Choroid plexus epithelial cell (primary cell): ENCODE data around the gene CDCA4.

Experiments used
- DNase-seq: peaks from one replicate; pipeline ENCODE4 v3.0.0-alpha.2; 2010; ENCODE audit warnings: low read depth
- H3K4me3 ChIP-seq: 2 replicates; pipeline ENCODE4 v1.5.1; 2011; ENCODE audit warnings: low read depth, mild to moderate bottlenecking, control low read depth, low read length, moderate library complexity
- CTCF ChIP-seq: conservative IDR thresholded peaks from 2 replicates; pipeline ENCODE4 v1.5.1; 2011; ENCODE audit warnings: low read depth, mild to moderate bottlenecking, control low read depth, inconsistent platforms, low read length, moderate library complexity

Gene CDCA4

DNA sequence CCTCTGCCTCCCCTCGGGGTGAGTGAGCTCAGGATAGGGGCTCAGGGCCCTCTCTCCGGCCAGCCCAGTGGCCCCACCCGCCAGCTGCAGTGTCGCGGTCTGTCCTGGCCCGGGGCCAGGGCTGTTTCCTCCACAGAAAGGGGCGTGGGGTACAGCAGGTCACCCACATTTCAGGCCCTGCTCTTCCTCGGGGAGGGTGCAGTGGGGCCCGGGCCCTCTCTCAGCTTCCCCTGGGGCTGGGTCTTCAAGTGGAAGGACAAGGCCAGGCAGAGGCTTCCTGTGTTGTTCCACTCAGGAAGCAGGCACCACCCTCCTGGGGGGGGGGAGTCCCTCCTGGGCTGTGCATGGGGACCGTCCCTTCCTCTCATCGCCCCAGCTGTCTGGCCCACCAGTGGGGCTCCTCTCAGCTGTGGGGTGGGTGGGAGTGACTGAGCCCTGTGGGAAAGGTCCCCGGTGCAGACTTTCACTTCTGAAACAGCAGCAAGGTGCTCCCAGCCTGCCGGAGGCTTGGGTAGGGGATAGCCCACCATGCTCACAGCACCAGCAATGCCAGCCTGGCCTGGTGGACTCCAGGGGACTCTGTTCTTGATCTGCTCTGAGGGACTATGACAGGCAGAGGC, 40.7 kb upstream of the CDCA4 start:
- DNase-seq, result no peak
- H3K4me3 ChIP-seq, result no peak overlapping the region
- TF ChIP-seq CTCF, result no peak

- no peak overlapping the region for H3K4me3 ChIP-seq
- DNase-seq, result no peak
- no peak for TF ChIP-seq CTCF
Observed at GRCh38 chr14:105060751-105061427, 40.0 kb upstream of the CDCA4 start.

DNA sequence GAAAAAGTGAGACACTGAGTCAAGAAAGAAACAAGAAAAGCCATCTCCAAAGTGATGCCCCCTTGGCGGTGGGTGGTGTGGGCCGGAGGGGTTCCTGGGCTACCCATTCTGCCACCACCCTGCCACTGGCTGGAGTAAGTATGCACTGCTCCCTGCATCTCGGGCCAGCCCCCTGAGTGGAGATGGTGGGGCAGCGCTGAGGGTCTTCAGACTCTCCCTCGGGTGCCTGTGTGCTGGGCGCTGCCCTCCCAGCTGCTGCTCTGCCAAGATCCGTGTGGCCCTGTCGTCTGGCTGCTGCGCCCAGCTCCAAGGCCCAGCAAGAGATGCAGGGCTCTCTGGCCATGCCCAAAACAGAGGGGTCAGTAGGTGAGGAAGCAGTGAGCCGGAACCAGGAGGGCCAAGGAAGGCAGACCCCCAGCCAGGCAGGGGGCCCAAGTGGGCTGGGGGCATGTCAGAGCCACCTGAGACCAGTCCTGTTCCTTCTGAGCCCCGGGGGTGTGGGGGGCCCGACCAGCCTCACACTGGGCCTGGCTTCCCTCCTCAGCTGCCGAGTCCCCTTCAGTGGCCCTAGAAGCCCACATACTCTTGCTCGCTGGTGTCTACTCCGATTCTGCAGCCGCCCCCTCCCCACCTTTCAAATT, 39.2 kb upstream of the CDCA4 start:
- DNase-seq, result no peak
- no peak for TF ChIP-seq CTCF
- no peak overlapping the region for H3K4me3 ChIP-seq

DNA sequence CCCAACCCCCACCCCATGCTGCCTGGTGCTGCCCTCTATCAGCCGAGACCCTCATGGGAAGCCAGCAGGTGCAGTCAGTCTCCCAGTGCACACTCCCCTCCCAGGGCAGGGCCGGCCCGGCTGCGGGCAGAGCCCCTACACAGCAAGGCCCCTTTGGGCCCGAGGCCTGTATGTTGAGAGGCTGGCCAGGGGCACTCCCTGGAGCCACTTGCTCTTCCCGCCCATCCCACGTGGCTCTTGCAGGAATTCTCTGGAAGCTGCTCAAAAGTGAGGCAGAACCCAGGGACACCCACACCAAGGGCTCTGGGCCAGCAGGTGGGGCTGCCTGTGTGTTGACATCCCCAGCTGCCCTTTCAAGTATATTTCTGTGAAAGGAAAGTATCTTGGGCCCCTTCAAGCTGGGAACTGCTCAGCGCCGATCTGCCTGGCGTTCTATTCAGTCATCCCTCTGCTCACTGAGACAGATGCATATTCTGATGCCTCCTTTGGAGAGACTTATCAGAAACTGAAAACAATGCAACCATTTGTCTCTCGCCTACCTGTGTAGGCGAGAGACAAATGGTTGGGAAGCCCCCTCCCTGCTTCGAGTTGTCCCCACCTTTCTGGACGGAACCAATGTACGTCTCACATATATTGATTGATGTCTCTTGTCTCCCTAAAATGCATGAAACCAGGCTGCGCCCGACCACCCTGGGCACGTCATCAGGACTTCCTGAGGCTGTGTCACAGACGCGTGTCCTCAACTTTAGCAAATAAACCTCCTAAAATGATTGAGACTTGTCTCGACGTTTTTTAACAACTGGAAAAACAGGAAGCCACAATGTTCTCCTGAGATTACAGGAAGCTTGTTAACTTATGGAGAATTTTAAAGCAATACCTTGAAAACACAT, 38.4 kb upstream of the CDCA4 start:
- no peak for DNase-seq
- no peak for TF ChIP-seq CTCF
- H3K4me3 ChIP-seq, result no peak overlapping the region

- no peak overlapping the region for H3K4me3 ChIP-seq
- DNase-seq, result no peak
- TF ChIP-seq CTCF, result no peak
Observed at GRCh38 chr14:105058521-105059034, 37.7 kb upstream of the CDCA4 start.

DNA sequence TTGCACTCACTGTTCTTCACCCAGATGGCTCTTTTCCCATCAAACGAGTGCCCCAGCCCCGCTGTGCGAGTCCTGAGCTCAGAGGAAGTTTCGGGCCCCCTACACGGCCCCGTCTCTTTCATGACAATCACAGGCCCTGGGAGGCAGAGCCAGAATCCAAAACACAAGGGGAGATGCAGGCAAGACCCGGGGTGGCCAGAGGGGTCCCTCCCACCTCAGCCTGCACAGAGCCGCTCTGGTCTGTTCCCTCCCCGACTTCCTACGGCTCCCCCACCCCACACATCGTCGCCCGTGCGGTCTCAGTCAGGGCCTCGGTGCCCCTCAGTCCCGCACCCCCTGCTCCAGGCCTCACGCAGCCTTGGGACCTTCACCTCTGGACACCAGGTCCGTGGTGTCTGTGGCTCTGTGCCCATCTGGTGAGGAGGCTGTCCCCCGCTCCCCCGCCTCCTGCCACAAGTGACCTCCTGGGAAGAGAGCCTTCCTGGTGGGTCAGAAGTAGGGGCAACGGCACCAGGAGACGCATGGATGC, 35.5 kb upstream of the CDCA4 start:
- DNase-seq, result no peak
- TF ChIP-seq CTCF, result no peak
- no peak overlapping the region for H3K4me3 ChIP-seq
